CD4-positive, alpha-beta memory T cell (primary cell): ENCODE measurements around the gene NIPAL3. TPM values are rescaled to one million over a fixed set of nuclear protein-coding genes. Genes with fewer than 3 reads are reported as not detected.

Experiments used
- CTCF ChIA-PET: fragments of 350-600 bp; sonication (Branson Sonifier 250); formaldehyde crosslinking; loops from one replicate; lab custom pipeline; 2021; ENCODE audit warnings: inconsistent platforms; ENCODE audit not compliant: partially characterized antibody; lab: Charles Lee
- POLR2A ChIA-PET: fragments of 350-600 bp; sonication (Branson Sonifier 250); formaldehyde crosslinking; loops from one replicate; lab custom pipeline; 2021; ENCODE audit not compliant: partially characterized antibody; lab: Charles Lee
- DNase-seq, 5 donors: peaks; one replicate each; pipeline versions ENCODE4 v3.0.0 to v3.0.0-alpha.2; 2020 to 2022; ENCODE audit warnings: mixed read lengths in 1 of 5
- H3K27ac ChIP-seq: one replicate; pipeline ENCODE4 v1.7.0; 2013; ENCODE audit warnings: low read depth, low read length
- H3K27me3 ChIP-seq: 2 replicates; pipeline ENCODE4 v1.7.0; 2013; ENCODE audit warnings: mild to moderate bottlenecking, low read length, moderate library complexity; ENCODE audit not compliant: insufficient read depth
- H3K36me3 ChIP-seq: 2 replicates; pipeline ENCODE4 v1.7.0; 2013; ENCODE audit warnings: mild to moderate bottlenecking, low read length, moderate library complexity; ENCODE audit not compliant: insufficient read depth
- H3K4me1 ChIP-seq: 2 replicates; pipeline ENCODE4 v1.7.0; 2013; ENCODE audit warnings: mild to moderate bottlenecking, low read length, moderate library complexity; ENCODE audit not compliant: insufficient read depth
- H3K4me3 ChIP-seq, 2 donors: one replicate each; pipeline ENCODE4 v1.7.0; 2013; ENCODE audit warnings: low read length in 2 of 2, mild to moderate bottlenecking in 1 of 2
- H3K9me3 ChIP-seq, 2 donors: one replicate each; pipeline ENCODE4 v1.7.0; 2013; ENCODE audit warnings: low read length in 2 of 2, control low read depth in 1 of 2; ENCODE audit not compliant: control insufficient read depth in 1 of 2
- H3K27ac Mint-ChIP-seq, 7 donors: one replicate each; pipeline ENCODE4 v1.8.0; 2020 to 2021; ENCODE audit warnings: mixed read lengths in 7 of 7, mild to moderate bottlenecking in 6 of 7, inconsistent platforms in 3 of 7, moderate library complexity in 3 of 7
- H3K27me3 Mint-ChIP-seq, 2 donors: one replicate each; pipeline ENCODE4 v1.8.0; 2020 to 2021; ENCODE audit warnings: mixed read lengths in 2 of 2
- H3K36me3 Mint-ChIP-seq, 2 donors: one replicate each; pipeline ENCODE4 v1.8.0; 2020 to 2021; ENCODE audit warnings: mixed read lengths in 2 of 2, inconsistent platforms in 1 of 2, mild to moderate bottlenecking in 1 of 2
- H3K4me1 Mint-ChIP-seq, 4 donors: one replicate each; pipeline ENCODE4 v1.8.0; 2020 to 2021; ENCODE audit warnings: mixed read lengths in 4 of 4, mild to moderate bottlenecking in 1 of 4
- H3K4me3 Mint-ChIP-seq, 8 donors: one replicate each; pipeline ENCODE4 v1.8.0; 2020 to 2021; ENCODE audit warnings: mixed read lengths in 8 of 8, mild to moderate bottlenecking in 7 of 8, moderate library complexity in 6 of 8, inconsistent platforms in 3 of 8
- H3K9me3 Mint-ChIP-seq, 8 donors: one replicate each; pipeline ENCODE4 v1.8.0; 2020 to 2021; ENCODE audit warnings: mixed read lengths in 8 of 8, mild to moderate bottlenecking in 5 of 8, inconsistent platforms in 3 of 8, moderate library complexity in 1 of 8
- intact Hi-C: fragments of 100-400 bp; cut with micrococcal nuclease; formaldehyde crosslinking; loops from one replicate; pipeline ENCODE4 v1.15.1; 2023
- polyA plus RNA-seq, 2 donors: library from polyadenylated mRNA; unstranded; fragments of 300-500 nt; fragmentation: Illumina TruSeq; gene quantifications; one replicate each; pipeline ENCODE4 v1.2.3, GENCODE V29; 2021
- total RNA-seq, 2 experiments: library from RNA; stranded (reverse); gene quantifications; one replicate each; pipeline ENCODE4 v1.2.3, GENCODE V29; 2021

The NIPAL3 gene
- total and polyA plus RNA-seq, 4 experiments from 2014 or later, result 52.8 to 88.6 (median 63.8) TPM

- ChIA-PET CTCF (interaction anchor here (1.8 to 2.1 kb wide), 2 partner anchors 13 to 34 kb away, joined by 5 to 8 read pairs; partner anchors contain the start of gene STPG1), POLR2A (interaction anchor here (1.4 kb wide), 1 partner anchor 10 kb away, joined by 5 read pairs; the partner anchor contains the start of gene NIPAL3)
- H3K27me3 Mint-ChIP-seq, result no peaks in the 10 kb centered on the region
- H3K4me3 Mint-ChIP-seq, result no peak overlapping the region
- H3K27ac Mint-ChIP-seq, result no peak overlapping the region
- Histone ChIP-seq H3K9me3 (no peaks in the 10 kb centered on the region), H3K27ac (no peak overlapping the region), H3K4me3 (no peak overlapping the region), H3K4me1 (peaks cover 11% of the 10 kb centered on the region), H3K36me3 (peaks cover 51% of the 10 kb centered on the region), H3K27me3 (no peaks in the 10 kb centered on the region)
- intact Hi-C loops, result no loop called here
- peaks cover 49 to 81% of the 10 kb centered on the region in 2 donors for H3K36me3 Mint-ChIP-seq
- H3K4me1 Mint-ChIP-seq, result peaks cover 36 to 82% (median 55%) of the 10 kb centered on the region in 4 donors
- H3K9me3 Mint-ChIP-seq, result no peaks in the 10 kb centered on the region
- no peak for DNase-seq
Observed at GRCh38 chr1:24425922-24426321, 10.3 kb downstream of the NIPAL3 start.

DNA sequence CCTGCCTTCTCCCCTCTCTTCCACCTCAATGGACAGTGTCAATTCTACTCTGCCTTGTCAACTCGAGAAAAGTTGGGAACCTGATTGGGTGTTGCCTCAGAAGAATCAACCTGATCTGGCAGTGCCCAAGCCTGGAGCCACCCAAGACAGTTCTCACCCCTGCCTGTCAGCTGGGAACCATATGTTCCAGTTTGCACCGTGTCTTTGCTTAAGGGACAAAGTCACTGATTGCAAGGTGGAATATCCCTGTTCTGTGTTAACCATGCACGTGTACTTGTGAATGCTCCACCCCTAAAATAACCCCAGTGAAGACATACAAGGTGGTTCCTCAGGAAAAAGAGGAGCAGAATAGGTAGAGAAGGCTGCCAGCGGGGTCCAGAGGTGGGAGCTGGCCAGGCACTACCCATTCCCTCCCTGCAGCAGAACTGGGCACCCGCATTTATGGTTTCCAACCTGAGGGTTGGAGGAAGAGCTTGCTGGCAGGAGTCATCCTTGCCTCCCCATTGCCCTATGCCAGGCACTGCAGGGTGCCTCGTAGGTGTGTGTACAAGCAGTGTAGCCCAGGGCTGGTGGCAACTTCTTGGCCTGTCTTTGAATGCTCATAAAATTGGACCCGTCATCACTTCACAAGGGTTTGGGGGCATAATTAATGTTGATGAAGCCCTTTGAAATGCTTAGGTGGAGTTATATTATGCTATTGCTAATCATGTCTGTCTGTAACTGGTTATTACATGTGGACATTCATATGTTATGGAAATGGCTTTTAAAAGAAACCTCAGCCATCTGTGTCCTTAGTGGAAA, 11.3 kb downstream of the NIPAL3 start:
- peaks cover 15% of the 10 kb centered on the region for H3K4me1 ChIP-seq
- Mint-ChIP-seq H3K4me1 (peaks cover 35 to 77% (median 51%) of the 10 kb centered on the region in 4 donors), H3K27me3 (no peaks in the 10 kb centered on the region), H3K27ac (peak overlapping the region in 1 of 7 donors; percentile 6), H3K4me3 (no peak overlapping the region), H3K36me3 (peaks cover 58 to 79% of the 10 kb centered on the region in 2 donors), H3K9me3 (no peaks in the 10 kb centered on the region)
- intact Hi-C loops, result no loop called here
- CTCF ChIA-PET, result no interaction called here
- H3K4me3 ChIP-seq, result no peak overlapping the region
- no peak overlapping the region for H3K27ac ChIP-seq
- DNase-seq, result no peak
- peaks cover 45% of the 10 kb centered on the region for H3K36me3 ChIP-seq
- POLR2A ChIA-PET, result interaction anchor here (1.0 kb wide), 1 partner anchor 9 kb away, joined by 3 read pairs; no protein-coding TSS in a partner anchor
- H3K9me3 ChIP-seq, result no peaks in the 10 kb centered on the region
- no peaks in the 10 kb centered on the region for H3K27me3 ChIP-seq

DNA sequence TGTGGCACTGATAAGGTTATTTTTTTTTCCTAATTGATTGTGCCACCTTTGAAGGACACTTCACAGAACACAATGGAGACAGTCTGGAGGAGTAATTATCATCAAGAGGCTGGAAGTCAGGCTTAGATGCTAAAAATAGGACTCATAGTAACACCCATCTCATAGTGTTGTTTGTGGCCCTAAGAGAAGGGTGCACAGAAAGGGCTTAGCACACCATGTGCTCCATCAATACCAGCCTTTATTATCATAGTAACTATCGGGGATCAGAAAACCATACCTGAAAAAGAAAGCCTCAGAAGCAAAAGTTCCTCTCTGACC, 11.9 kb downstream of the NIPAL3 start:
- no peaks in the 10 kb centered on the region for H3K9me3 ChIP-seq
- H3K4me3 Mint-ChIP-seq, result no peak overlapping the region
- intact Hi-C loops, result no loop called here
- peaks cover 54 to 74% of the 10 kb centered on the region in 2 donors for H3K36me3 Mint-ChIP-seq
- H3K27ac Mint-ChIP-seq, result peak overlapping the region in 3 of 7 donors; percentile 42 to 80 (median 57)
- H3K4me1 ChIP-seq, result peaks cover 15% of the 10 kb centered on the region
- H3K36me3 ChIP-seq, result peaks cover 39% of the 10 kb centered on the region
- no peak overlapping the region for H3K27ac ChIP-seq
- H3K27me3 ChIP-seq, result no peaks in the 10 kb centered on the region
- no peak for DNase-seq
- H3K4me1 Mint-ChIP-seq, result peaks cover 32 to 72% (median 46%) of the 10 kb centered on the region in 4 donors
- CTCF ChIA-PET, result no interaction called here
- POLR2A ChIA-PET, result no interaction called here
- no peaks in the 10 kb centered on the region for H3K27me3 Mint-ChIP-seq
- no peak overlapping the region for H3K4me3 ChIP-seq
- no peaks in the 10 kb centered on the region for H3K9me3 Mint-ChIP-seq

GRCh38 chr1:24435782-24436365, 20.3 kb downstream of the NIPAL3 start:
- Histone ChIP-seq H3K27ac (no peak overlapping the region), H3K36me3 (peaks cover 30% of the 10 kb centered on the region), H3K27me3 (no peaks in the 10 kb centered on the region), H3K4me1 (peaks cover 10% of the 10 kb centered on the region), H3K9me3 (no peaks in the 10 kb centered on the region), H3K4me3 (no peak overlapping the region)
- no peak overlapping the region for H3K4me3 Mint-ChIP-seq
- no peak for DNase-seq
- CTCF ChIA-PET, result interaction anchor here (0.8 to 1.5 kb wide), 4 partner anchors 14 to 151 kb away, joined by 3 to 5 read pairs (median 4); partner anchors contain the start of gene NIPAL3
- no peaks in the 10 kb centered on the region for H3K9me3 Mint-ChIP-seq
- intact Hi-C loops, result no loop called here
- POLR2A ChIA-PET, result no interaction called here
- H3K36me3 Mint-ChIP-seq, result peaks cover 40 to 47% of the 10 kb centered on the region in 2 donors
- H3K27ac Mint-ChIP-seq, result peak overlapping the region in 2 of 7 donors; percentile 10 to 57
- H3K4me1 Mint-ChIP-seq, result peaks cover 16 to 44% (median 20%) of the 10 kb centered on the region in 4 donors
- H3K27me3 Mint-ChIP-seq, result no peaks in the 10 kb centered on the region

DNA sequence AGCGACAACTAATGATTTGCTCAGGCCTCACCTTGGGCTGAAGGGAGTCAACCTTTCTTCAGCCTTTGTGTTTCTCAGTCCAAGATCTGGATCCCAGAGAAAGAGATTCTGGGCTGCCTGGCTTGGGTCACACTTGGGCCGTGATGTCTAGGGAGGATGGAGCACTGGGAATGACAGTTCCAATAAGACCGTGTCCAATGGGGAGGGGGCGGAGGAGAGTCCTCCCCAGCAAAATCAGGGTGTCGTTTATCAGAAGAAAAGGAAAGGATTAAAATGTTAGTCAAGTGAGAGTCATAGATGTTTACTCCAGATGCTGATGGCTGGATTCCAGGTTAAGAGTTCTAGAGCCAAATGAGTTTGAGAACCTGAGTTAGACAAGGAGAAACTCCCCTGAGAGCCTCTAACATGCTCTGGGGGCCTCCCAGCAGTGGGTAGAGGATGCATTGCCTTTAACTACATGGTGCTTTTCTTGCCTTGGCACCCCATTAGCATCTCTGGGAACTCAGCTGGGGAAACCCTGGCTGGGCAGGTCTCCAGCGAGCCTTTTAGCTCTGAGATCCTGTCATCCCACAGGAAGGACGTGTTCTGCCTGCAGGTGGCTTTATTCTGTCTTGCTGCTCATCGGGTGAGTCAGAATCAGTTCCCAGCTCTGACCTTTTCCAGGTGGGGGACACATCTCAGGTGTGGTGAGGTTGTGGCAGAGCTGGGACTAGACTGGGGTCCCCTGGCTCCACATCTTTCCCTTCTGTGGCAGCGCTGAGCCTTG, 22.2 kb downstream of the NIPAL3 start:
- H3K27me3 Mint-ChIP-seq, result no peaks in the 10 kb centered on the region
- no peak overlapping the region for H3K4me3 ChIP-seq
- H3K36me3 Mint-ChIP-seq, result peaks cover 37 to 53% of the 10 kb centered on the region in 2 donors
- intact Hi-C loops, result no loop called here
- peaks cover 16 to 45% (median 17%) of the 10 kb centered on the region in 4 donors for H3K4me1 Mint-ChIP-seq
- H3K9me3 Mint-ChIP-seq, result no peaks in the 10 kb centered on the region
- peaks cover 4% of the 10 kb centered on the region for H3K4me1 ChIP-seq
- no peak overlapping the region for H3K27ac ChIP-seq
- H3K4me3 Mint-ChIP-seq, result no peak overlapping the region
- no peaks in the 10 kb centered on the region for H3K27me3 ChIP-seq
- CTCF ChIA-PET, result no interaction called here
- H3K36me3 ChIP-seq, result peaks cover 38% of the 10 kb centered on the region
- DNase-seq, result no peak
- H3K9me3 ChIP-seq, result no peaks in the 10 kb centered on the region
- peak overlapping the region in 3 of 7 donors; percentile 9 to 60 (median 31) for H3K27ac Mint-ChIP-seq
- POLR2A ChIA-PET, result no interaction called here

- no peaks in the 10 kb centered on the region for H3K27me3 ChIP-seq
- Mint-ChIP-seq H3K9me3 (no peaks in the 10 kb centered on the region), H3K27me3 (no peaks in the 10 kb centered on the region), H3K36me3 (peaks cover 31 to 48% of the 10 kb centered on the region in 2 donors), H3K4me3 (peak overlapping the region in 1 of 8 donors; percentile 26), H3K4me1 (peaks cover 14 to 38% (median 17%) of the 10 kb centered on the region in 4 donors), H3K27ac (peak overlapping the region in 4 of 7 donors; percentile 49 to 66 (median 58))
- ChIA-PET POLR2A (no interaction called here), CTCF (no interaction called here)
- no peak overlapping the region for H3K27ac ChIP-seq
- H3K36me3 ChIP-seq, result peaks cover 38% of the 10 kb centered on the region
- H3K4me3 ChIP-seq, result no peak overlapping the region
- H3K9me3 ChIP-seq, result no peaks in the 10 kb centered on the region
- intact Hi-C loops, result no loop called here
- H3K4me1 ChIP-seq, result peaks cover 4% of the 10 kb centered on the region
- DNase-seq, result no peak
Observed at GRCh38 chr1:24438423-24438901, 22.9 kb downstream of the NIPAL3 start.
